ENCODE data around the gene CTSZ.

CTSZ gene

GRCh38 chr20:59030911-59031563, 24.0 kb upstream of the CTSZ start:
- DNase-seq, result no peak

DNA sequence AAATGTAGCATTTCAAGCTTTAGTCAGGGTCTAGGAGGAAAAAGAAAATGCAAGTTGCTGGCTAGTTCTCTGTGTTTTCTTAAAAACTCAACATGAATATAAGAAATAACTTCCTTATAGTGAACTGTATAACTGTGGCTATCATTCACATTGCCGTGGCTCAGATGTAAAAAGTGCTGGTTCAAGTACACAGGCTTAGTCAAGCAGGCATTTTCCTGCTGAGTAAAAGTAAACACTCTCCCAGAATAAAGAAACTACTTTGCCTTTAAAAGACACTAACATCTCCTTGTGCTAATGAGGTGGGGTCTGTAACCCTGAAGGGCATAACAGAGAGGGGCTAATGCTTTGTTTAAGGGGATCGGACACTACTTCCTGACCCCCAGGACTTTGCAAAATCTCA, 21.8 kb upstream of the CTSZ start:
- no peak for DNase-seq

- no peak for DNase-seq
Measured at GRCh38 chr20:59027741-59028320, 20.8 kb upstream of the CTSZ start.

- no peak for DNase-seq
Measured at GRCh38 chr20:59026904-59027740, 20.1 kb upstream of the CTSZ start.

GRCh38 chr20:59025511-59025910, 18.5 kb upstream of the CTSZ start:
- no peak for DNase-seq

DNA sequence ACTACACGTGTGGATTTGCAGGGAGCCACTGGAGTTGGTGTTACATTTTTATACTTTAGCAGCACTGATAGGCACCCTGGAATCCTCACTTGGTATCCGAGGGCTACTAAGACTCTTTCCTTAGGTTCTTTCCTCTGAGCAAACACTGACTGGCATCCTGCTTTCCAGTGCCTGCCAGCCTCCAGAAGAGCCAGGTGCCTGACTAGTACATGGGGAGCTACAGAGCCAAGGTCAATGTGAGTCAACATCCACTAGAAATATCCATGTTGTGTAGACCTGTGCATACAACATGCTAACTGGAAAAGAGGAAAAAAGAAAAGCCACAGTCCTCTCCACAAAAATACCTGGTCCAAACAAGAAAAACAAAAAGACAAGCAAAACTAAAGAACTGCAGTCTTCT, 18.0 kb upstream of the CTSZ start:
- no peak for DNase-seq

DNA sequence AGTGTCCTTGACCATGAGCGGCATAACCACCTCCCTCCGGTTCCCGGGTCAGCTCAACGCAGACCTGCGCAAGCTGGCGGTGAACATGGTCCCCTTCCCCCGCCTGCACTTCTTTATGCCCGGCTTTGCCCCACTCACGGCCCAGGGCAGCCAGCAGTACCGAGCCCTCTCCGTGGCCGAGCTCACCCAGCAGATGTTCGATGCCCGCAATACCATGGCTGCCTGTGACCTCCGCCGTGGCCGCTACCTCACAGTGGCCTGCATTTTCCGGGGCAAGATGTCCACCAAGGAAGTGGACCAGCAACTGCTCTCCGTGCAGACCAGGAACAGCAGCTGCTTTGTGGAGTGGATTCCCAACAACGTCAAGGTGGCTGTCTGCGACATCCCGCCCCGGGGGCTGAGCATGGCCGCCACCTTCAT, 17.1 kb upstream of the CTSZ start:
- DNase-seq, result no peak

GRCh38 chr20:59023616-59024015, 16.6 kb upstream of the CTSZ start:
- no peak for DNase-seq

GRCh38 chr20:59022754-59023153, 15.7 kb upstream of the CTSZ start:
- no peak for DNase-seq

GRCh38 chr20:59020938-59021551, 14.0 kb upstream of the CTSZ start:
- DNase-seq, result no peak

DNA sequence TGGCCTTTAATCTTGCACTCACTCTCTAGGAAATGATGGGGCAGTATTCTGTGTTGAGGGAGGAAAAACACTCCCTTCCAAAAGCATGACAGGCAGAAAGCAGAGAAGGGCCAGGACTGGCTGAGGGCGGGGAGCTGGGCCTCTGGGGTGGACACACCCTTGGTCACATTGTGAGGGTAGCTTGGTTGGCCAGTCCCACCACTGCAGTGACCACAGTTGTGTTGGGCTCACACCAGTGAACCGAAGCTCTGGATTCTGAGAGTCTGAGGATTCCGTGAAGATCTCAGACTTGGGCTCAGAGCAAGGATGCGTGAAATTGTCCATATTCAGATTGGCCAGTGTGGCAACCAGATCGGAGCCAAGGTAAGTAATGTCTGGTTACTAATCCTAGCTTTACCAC, 12.2 kb upstream of the CTSZ start, which contains the start of gene TUBB1:
TUBB1 (plus strand) TSS at position 213 of the 400 bp plus-strand sequence; CDS start at position 307, 94 bp downstream.
- DNase-seq, result no peak

DNA sequence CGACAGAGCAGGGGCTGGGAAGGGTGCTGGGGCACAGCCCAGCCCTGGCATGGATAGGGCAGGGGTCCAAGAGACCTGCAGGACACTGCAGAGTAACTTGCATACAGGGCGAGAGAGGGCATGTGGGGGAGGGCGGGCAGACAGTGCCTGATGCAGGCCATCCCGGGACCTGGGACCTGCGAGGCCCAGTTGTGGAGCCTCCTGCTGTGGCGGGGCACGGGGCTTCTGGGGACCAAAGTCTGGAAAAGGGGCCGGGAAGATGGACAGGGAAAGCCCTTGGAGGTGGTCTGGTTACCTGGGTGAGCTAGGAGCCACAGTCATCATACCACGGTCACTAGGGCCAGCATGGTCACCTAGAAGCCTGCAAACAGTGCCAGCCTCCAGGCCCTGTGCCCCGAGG, 11.8 kb upstream of the CTSZ start:
- no peak for DNase-seq

- DNase-seq, result no peak
Measured at GRCh38 chr20:59017493-59018231, 10.6 kb upstream of the CTSZ start.

GRCh38 chr20:59016795-59017492, 9.9 kb upstream of the CTSZ start:
- no peak for DNase-seq

DNA sequence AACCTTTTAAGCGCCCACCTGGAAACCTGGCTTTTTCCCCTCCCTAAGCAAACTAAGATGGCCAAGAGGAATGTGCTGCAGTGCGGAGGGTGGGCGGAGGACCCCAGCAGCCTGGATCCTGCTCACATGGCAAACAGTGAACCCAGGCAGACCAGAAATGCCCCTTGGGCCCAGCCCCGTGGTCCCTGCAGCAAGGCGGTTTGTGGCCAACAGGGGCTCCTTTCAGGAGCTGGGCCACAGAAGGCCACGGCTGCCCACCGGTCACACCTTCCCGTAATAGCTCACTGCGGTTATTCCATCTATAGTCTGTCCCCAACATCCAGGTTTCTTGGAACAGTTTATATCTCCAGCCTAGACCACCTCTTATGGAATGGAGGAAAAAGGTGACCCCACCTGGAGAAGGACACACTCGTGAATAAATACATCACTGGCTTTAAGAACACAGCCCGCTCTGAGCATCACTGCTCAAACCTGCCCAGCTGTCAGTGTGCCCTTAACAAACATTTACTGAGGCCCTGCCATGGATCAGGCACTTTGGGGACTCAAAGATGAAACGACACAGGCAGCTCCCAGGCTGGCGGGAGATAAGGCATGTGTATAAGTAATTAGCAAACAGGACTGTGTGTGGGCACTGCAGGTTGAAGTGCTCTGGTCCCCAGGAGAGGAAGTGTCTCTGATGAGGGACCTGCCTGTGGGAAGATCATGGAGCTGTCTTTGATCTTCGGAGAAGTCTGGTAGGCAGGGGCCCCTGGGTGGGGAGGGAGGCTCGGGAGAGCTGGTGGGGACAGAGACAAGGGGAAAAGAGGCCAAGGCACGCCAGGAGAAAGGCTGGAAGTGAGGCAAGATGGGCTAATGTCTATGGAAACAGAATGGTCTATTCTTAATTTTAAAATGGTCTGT, 9.0 kb upstream of the CTSZ start:
- no peak for DNase-seq

DNA sequence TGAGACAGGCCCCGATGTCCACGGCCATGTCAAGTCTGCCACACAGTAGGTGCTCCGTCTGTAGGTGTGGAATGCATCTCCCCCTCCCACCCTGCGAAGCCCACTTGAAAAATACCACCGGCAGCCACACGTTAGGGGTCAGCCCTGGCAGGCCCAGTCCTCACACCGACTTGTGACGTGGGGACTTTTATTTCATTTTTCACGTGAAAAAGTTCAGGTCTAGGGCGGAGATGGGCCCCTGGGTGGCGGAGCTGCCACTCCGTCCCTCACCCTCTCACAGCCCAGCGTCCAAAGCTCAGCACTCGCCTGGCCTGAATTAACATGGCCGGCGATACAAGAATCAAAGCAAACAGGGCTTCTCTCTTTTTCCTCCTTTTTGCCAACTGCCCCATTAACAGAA, 8.4 kb upstream of the CTSZ start:
- no peak for DNase-seq

GRCh38 chr20:59014680-59015389, 7.8 kb upstream of the CTSZ start:
- no peak for DNase-seq

DNA sequence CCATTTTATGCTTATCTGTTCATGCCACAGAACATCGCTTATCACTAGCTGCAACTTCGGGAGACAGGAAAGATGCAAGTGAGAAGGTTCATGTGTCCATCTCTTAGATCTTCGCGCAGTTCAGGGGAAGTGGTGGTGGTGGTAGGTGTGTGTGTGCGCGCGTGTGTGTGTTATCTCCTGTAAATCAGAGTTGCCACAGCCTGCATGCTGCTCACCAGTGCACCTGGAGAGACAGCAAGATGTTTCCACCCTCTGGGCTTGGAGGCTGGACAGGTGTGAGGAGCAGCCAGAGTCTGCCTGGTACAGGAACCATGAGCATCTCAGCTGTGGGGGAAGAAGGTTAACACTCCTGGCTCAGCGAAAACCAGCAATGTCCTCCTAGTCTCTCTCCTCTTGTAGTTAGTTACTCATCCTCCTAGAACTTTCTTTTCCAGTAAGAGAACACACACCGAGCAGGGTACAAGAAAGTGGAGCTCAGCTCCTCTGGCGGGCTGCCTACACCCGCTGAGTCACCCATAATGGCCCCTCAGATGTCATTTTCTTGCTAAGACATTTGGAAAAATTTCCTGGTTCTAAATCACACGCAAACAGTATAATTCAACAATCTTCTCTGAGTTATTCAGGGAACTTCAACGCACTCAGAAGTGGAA, 7.0 kb upstream of the CTSZ start:
- no peak for DNase-seq

- no peak for DNase-seq
Measured at GRCh38 chr20:59013031-59013951, 6.2 kb upstream of the CTSZ start.

Data from NCI-H1930 (cell line).